A673 (cell line): Measurements from ENCODE around the gene SALL1.

Source experiments
- CTCF ChIP-seq: fragments of 300-800, 200-600 bp; sonication (generic); conservative IDR thresholded peaks from 2 replicates; pipeline ENCODE4 v1.5.1; 2017; ENCODE audit warnings: low read depth, mild to moderate bottlenecking, antibody characterized with exemption, low read length, moderate library complexity, mixed read lengths
- EZH2 ChIP-seq: fragments of 200-600 bp; sonication (generic); IDR thresholded peaks from 2 replicates; pipeline ENCODE4 v1.6.1; 2017; ENCODE audit warnings: borderline replicate concordance, low read depth, mild to moderate bottlenecking, mixed read lengths, antibody characterized with exemption, low read length; ENCODE audit not compliant: poor library complexity, severe bottlenecking

GRCh38 chr16:51161440-51162195 lies 10.5 kb upstream of the SALL1 start:
- TF ChIP-seq CTCF (no peak), EZH2 (no peak)
